ENCODE results near the gene SH2D1A. TPM values are rescaled to one million over a fixed set of nuclear protein-coding genes. Genes with fewer than 3 reads are reported as not detected.

Gene SH2D1A
- total RNA-seq, 1 donor from 2014 or later = 0.74 TPM

DNA sequence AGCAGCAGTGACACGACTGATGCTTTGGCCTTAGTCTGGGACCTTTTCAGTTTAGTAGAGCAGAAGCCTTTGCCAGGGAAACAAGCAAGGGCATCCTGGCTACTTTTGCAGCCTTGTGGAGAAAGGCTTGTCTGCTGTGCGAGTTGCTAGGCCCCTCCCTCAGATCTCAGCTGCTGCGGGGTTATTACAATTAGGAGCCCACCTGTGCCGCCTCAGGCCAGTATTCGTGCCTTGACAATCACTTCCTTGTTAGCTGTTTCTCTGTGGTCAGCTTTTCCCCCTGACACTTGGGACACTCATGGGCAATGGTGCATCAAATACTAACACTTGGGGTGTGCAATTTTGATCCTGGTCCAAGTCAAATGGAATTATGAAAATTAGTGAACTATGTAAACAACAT lies 67.9 kb downstream of the SH2D1A start:
- TF ChIP-seq POLR2A (IDR thresholded peaks at IDR 0.05) (no peak), POLR2AphosphoS5 (IDR thresholded peaks at IDR 0.05; ENCODE audit: insufficient read depth in 1 of 2, low read depth in 1 of 2) (no peak)
- TF ChIP-seq, protein P1, sequence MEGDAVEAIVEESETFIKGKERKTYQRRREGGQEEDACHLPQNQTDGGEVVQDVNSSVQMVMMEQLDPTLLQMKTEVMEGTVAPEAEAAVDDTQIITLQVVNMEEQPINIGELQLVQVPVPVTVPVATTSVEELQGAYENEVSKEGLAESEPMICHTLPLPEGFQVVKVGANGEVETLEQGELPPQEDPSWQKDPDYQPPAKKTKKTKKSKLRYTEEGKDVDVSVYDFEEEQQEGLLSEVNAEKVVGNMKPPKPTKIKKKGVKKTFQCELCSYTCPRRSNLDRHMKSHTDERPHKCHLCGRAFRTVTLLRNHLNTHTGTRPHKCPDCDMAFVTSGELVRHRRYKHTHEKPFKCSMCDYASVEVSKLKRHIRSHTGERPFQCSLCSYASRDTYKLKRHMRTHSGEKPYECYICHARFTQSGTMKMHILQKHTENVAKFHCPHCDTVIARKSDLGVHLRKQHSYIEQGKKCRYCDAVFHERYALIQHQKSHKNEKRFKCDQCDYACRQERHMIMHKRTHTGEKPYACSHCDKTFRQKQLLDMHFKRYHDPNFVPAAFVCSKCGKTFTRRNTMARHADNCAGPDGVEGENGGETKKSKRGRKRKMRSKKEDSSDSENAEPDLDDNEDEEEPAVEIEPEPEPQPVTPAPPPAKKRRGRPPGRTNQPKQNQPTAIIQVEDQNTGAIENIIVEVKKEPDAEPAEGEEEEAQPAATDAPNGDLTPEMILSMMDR (IDR thresholded peaks at IDR 0.05) = no peak
- intact Hi-C loops (cut with DNase I) = no loop called here
- no peaks in the 10 kb centered on the region for H3K9me3 ChIP-seq
- no peaks in the 10 kb centered on the region for H3K27me3 ChIP-seq
- H3K4me3 ChIP-seq = no peak overlapping the region
- H3K36me3 ChIP-seq = no peaks in the 10 kb centered on the region
- no peak for DNase-seq (ENCODE audit: extremely low spot score in 2 of 2)
- H3K27ac ChIP-seq = no peak overlapping the region
- H3K4me1 ChIP-seq = no peaks in the 10 kb centered on the region

GRCh38 chrX:124415115-124415800 lies 68.9 kb downstream of the SH2D1A start:
- Histone ChIP-seq H3K27ac (no peak overlapping the region), H3K27me3 (no peaks in the 10 kb centered on the region), H3K4me3 (no peak overlapping the region), H3K36me3 (no peaks in the 10 kb centered on the region), H3K9me3 (no peaks in the 10 kb centered on the region), H3K4me1 (no peaks in the 10 kb centered on the region)
- no peak for DNase-seq (ENCODE audit: extremely low spot score in 2 of 2)
- TF ChIP-seq POLR2AphosphoS5 (IDR thresholded peaks at IDR 0.05; ENCODE audit: insufficient read depth in 1 of 2, low read depth in 1 of 2) (no peak), POLR2A (IDR thresholded peaks at IDR 0.05) (no peak)
- TF ChIP-seq, protein P1 (IDR thresholded peaks at IDR 0.05) = no peak
- intact Hi-C loops (cut with DNase I) = no loop called here

DNA sequence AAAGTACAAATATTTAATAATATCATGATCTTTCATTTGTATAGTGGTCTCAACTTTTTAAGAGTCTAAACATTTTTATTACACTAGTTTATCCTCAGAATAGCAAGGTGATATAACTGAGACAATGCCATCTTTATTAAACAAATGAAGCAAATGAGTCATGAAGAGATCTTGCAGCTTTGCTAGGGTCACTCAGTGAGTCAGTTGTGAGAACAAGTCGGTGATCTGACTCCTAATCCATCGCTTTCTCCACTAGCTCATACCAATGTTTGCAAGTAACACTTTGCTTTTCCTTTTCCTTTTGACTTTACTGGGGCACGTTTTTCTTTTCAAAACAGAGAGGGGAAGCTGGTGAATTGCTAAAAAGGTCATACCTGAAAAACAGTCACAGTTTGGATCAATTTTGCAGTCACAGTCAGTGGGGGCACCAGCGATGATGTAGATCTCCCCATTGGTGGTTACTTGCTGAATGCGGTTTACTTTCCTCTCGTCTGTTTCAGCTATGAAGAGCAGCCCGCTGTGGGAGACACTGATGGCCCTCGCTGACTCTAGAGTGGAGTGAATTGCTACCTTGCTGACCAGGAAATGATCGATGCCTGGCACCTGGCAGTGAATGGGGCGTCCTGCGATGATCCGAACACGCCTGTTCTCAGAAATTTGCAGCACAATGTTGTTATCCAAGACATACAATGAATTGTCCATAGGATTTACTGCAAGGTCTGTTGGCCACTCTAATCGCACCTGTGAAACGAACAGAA lies 75.7 kb downstream of the SH2D1A start:
- Histone ChIP-seq H3K27me3 (no peaks in the 10 kb centered on the region), H3K9me3 (no peaks in the 10 kb centered on the region), H3K4me1 (no peaks in the 10 kb centered on the region), H3K4me3 (no peak overlapping the region), H3K36me3 (no peaks in the 10 kb centered on the region), H3K27ac (no peak overlapping the region)
- intact Hi-C loops (cut with DNase I) = no loop called here
- no peak for DNase-seq (ENCODE audit: extremely low spot score in 2 of 2)
- TF ChIP-seq POLR2AphosphoS5 (IDR thresholded peaks at IDR 0.05; ENCODE audit: insufficient read depth in 1 of 2, low read depth in 1 of 2) = no peak
- TF ChIP-seq, protein P1 (IDR thresholded peaks at IDR 0.05) = no peak
- no peak for TF ChIP-seq POLR2A (IDR thresholded peaks at IDR 0.05)

Small RNA genes within 50 kb of the gene (small RNA-seq; reads per million reads assigned to genes)
- not detected for gene AL022718.1

Other genes starting within 250 kb of the SH2D1A start
- not detected for gene TEX13D, start 13.9 kb upstream of the SH2D1A start, total RNA-seq

All from vagina (tissue), 2 donors.